Measurements from ENCODE around the gene ZMYND11.
"Not testable (repeated sequence)": the region's sequence is repeated elsewhere in the genome, so short reads cannot be mapped to it uniquely, and the experiment has no call there.

The ZMYND11 gene

DNA sequence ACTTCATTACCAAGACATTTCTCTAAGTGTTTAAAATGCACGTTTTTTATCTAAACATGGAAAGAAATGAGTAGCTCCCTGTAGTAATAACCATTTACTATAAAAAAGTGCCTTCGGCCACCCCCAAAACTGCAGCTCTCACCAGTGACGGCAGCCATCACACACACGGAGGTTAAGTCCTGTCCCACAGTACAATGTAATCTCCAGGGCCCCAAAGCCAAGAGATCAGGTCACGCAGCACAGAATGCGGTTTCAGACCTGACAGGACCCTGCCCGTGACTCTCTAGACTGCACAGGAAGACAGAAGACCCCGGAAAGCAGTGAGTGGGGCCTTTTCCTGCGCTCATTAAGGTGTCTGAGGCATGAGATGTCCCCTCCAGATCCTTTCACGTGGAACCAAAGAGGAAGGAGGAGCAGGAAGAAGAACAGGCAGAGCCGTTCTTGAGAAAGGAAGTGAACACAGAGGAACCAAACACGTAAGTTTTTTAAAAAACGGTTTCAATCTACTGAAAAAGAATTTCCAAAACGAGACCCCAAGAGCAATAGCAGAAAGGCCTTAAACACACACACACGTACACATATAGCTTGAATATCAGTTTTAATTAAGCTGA lies 125.7 kb downstream of the ZMYND11 start:
- no peak for DNase-seq

GRCh38 chr10:264160-265073 lies 129.2 kb downstream of the ZMYND11 start:
- not testable (repeated sequence) for DNase-seq

DNA sequence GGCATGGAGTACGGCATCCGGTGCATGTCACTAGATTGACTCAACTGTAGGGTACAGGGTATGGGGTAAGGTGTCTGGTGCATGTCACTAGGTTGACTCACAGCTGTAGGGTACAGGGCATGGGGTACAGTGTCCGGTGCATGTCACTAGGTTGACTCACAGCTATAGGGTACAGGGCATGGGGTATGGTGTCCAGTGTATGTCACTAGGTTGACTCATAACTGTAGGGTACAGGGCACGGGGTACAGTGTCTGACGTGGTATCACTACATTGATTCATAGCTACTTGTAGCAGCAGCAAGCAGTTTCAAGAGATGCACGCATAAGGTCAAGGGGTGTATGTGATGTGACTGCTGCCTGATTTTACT lies 129.8 kb downstream of the ZMYND11 start:
- not testable (repeated sequence) for DNase-seq

GRCh38 chr10:265816-266588 lies 130.7 kb downstream of the ZMYND11 start:
- not testable (repeated sequence) for DNase-seq

DNA sequence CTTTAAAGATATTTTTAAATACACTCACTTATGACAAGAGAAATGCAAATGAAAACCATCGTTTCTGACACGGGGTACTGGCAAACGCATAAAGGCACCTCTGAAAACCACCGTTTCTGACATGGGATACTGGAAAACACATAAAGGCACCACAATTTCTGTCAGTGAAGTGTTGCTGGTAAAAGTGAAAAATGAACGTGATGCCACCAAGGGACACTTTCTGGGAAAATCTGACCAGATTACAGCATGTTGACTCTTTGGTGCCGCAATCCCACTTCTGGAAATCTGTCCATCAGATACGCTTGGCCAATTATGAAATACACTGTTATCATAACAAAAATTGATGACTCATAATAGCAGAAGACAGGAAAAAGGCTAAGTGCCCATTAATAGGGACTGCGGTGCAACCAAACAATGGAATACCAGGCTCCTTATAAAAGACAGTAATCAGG lies 131.7 kb downstream of the ZMYND11 start:
- DNase-seq: no peak

GRCh38 chr10:267705-268104 lies 132.4 kb downstream of the ZMYND11 start:
- DNase-seq: no peak

DNA sequence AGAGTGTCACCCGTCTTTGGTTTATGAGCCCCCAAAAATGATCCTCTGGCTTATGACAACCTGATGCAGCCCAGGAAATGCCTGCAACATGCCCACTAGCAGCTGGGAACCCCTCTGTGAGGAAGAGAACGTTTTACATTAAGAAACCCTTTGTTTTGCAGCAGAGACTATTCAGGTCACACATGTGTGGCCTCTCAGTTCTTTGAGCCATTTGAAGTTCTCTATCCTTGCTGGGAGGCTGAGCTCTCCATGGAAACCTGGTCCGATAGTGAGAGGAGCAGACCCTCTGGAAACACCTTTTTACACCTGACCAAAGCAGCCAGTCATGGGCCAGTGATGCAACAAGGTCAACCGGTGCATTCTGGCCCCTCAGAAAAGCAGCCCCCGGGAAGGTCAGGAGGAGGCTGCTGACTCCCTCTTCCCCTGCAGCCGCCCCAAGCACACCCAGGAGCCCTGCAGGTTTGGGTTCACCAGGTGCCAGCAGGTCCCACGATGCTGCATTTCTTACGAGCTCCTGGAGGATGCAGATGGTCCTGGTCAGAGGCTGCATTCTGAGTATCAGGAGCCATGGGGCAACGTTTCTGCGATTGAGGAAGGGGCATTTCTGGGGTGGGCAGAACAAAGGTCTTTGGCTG lies 134.3 kb downstream of the ZMYND11 start:
- no peak for DNase-seq

GRCh38 chr10:271201-271600 lies 135.9 kb downstream of the ZMYND11 start:
- no peak for DNase-seq

DNA sequence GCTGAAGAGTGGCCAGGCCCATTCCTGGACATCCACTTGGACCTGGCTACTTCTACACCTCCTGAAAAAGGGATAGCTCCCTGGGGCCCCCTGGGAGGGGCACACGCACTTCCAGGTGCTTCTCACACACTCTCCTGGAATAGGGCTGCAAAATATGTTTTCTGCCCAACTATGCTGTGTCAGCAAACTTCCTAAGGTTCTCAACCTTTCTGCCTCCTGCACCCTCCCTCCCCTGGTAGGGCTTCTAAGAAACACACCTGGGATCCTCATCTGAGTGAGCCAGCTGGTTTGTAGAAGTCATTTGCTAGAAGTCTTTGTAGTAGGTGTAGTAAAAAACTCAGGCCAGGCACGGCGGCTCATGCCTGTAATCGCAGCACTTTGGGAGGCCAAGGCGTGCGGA lies 136.5 kb downstream of the ZMYND11 start:
- DNase-seq: no peak

- DNase-seq: no peak
Measured at GRCh38 chr10:273088-273487, 137.8 kb downstream of the ZMYND11 start.

GRCh38 chr10:274866-275265 lies 139.6 kb downstream of the ZMYND11 start:
- DNase-seq: no peak

GRCh38 chr10:275680-276079 lies 140.4 kb downstream of the ZMYND11 start:
- DNase-seq: no peak

DNA sequence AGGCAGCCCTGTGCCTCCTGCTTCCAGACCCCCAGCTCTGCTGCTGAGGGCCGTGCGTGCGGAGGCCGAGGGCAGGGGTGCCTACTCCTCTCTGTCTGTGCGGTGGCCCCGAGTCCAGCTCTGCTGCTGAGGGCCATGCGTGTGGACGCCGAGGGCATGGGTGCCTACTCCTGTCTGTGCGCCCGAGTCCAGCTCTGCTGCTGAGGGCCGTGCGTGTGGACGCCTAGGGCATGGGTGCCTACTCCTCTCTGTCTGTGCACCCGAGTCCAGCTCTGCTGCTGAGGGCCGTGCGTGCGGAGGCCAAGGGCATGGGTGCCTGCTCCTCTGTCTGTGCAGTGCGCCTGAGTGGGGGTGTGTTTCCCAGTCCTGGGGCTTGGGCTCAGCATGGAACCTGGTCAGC lies 142.7 kb downstream of the ZMYND11 start:
- no peak for DNase-seq

DNA sequence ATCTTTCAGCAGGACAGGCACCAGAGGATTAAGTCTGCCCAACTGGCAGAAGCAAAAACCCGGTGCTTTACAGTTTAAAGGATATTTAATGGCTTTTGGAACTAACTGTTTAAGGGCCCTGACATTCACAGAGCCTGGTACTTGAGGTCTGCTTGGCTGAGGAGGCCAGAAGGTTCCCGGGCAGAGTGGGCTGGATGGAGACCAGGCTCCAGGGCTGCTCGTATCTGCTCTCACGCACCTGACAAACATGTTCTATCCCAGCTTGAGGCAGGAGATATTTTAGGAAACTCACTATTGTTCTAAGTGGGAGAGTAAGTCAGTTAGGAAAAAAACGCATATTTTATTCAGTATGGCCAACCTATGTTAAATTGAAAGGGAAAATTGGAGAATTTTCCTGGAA lies 143.5 kb downstream of the ZMYND11 start:
- no peak for DNase-seq

DNA sequence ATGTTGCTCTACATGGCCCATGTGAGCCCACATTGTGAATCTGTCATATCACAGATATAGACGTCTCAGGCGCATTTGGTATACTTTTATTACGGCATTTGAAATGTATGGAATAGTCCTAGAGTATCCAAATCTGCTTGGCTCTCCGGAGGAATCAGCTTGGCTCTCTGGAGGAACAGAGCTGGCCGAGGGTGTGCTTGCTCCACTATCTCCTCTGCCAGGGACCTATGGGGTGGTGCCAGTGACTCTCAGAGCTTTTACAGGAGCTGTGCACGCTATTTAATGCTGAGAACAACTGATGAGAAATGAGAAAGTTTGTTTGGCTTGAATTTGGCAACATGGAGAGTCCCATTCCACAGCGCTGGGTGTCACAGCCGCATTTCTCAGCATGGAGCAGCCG lies 144.0 kb downstream of the ZMYND11 start:
- no peak for DNase-seq

GRCh38 chr10:279655-280054 lies 144.4 kb downstream of the ZMYND11 start:
- DNase-seq: no peak

DNA sequence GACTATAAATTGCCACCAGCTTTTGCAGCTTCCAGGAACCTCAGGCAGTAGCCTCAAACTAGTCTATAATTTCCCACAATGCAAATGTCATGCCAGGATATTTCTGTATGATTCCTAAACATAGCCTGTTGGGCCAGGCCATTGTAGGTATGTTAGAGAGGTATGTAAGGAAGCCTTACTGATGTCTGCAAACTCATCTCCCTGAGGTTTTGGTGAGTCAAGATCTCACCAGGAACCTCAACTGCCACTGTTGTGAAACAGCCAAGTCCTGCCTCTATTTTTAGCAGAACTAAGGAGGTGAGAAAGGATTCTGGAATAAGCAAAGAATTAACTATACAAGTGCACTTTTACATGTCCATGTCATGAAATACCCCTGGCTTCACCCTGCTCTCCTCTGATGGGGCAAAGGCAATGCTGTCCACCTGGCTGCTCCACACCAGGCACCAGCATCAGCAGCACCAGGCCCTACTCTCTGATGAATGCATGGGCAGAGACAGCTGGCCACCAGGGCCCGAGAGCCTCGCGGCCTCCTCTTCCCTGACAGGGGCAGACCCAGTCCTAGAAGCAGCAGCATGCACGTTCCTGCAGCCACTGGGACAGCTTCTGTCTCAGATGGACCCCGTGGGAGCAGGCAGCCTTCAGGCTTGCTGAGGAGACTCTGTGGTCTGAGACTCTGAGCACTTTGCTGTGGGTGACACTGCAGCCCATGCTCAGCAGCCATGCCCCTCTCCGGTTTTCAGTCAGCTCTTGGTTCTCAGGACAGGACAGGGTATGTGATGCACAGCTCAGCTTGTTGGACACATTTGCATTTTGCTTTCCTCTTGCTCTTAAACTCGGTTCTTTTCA lies 147.3 kb downstream of the ZMYND11 start:
- no peak for DNase-seq

- no peak for DNase-seq
Measured at GRCh38 chr10:283140-283479, 147.9 kb downstream of the ZMYND11 start.

DNA sequence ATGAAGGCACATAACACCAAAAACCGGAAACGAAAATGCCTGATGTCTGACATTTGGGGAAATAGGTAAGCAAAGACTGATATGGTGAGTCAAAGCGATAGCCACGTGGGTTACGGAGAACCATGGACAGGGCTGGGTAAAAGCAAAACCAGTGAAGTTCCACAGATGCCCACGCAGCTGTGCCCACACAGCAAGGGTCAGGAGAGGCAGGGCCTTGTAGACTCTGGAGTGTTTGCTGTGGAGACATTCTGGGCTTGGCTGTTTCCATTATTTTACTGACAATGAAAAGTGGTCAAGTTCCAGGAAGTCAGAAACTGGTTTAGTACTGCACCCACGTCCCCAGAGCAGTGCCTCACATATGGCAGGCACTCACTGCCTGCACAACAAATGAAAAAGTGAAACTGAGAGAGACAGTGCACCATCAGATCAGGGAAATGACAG lies 148.7 kb downstream of the ZMYND11 start:
- no peak for DNase-seq

DNA sequence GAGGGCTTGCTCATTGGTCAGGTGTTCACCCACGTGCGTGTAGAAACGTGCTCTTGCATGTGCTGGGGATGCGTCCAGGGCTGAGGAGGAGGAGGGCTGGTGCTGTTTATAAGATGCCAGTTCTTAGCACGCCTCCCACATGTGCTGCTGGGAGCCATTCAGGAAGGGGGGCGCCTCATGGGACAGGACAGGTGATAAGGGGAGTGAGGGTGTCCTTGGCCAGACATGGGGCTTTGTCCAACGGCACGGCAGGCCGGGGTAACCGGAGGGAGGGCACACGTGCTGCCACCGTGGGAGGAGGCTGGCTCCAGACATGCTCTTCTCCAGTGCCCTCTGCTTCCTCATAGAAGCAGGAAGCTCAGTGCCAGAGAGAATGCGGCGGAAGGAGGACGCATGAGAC lies 150.0 kb downstream of the ZMYND11 start:
- DNase-seq: no peak

GRCh38 chr10:287026-287709 lies 151.9 kb downstream of the ZMYND11 start:
- no peak for DNase-seq

DNA sequence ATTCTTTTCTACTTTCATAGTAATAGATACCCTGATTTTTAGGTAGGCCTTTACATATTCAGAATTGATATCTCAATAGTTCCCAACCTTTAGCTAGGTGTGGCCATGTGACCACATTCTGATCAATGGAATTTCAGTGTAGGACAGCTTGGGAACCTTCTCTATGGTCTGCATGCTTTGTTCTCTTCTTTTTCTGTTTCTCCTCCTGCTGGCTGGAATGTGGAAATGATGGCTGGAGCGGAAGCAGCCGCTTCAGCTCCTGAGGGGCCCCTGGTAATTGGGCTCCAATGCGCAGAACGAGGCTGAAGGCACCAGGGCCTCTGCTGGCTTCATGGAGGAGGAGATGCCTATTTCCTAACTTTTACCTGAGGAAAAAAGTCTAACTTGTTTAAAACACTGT lies 152.6 kb downstream of the ZMYND11 start:
- no peak for DNase-seq

Data from NCI-H1694 treated with DMSO at 0.1 percent for 48 hours (cell line).